Measurements from ENCODE around the gene TSSC4.
A peak's percentile ranks its signal among the peaks of the same experiment; 100 is the strongest.

- TF ChIP-seq KAT2B (IDR thresholded peaks at IDR 0.05; ENCODE audit: low read depth, low read length): no peak
- TF ChIP-seq RCOR1 (IDR thresholded peaks at IDR 0.05; ENCODE audit: borderline replicate concordance in 1 of 2, low read depth in 2 of 2, low read length in 2 of 2): no peak
- no peak for TF ChIP-seq SIN3A (IDR thresholded peaks at IDR 0.05; ENCODE audit: borderline replicate concordance in 2 of 2, control insufficient read depth in 1 of 2, low read depth in 2 of 2, low read length in 2 of 2)
- no peak for TF ChIP-seq FOXM1 (IDR thresholded peaks at IDR 0.05; ENCODE audit: low read depth)
- TF ChIP-seq FOXM1 (CRISPR knock-in tag; IDR thresholded peaks at IDR 0.05; ENCODE audit: low read depth): no peak
- no peak for TF ChIP-seq YY1 (IDR thresholded peaks at IDR 0.05; ENCODE audit: borderline replicate concordance in 1 of 3, control insufficient read depth in 1 of 3, extremely low read depth in 1 of 3, insufficient read depth in 3 of 3, insufficient read length in 1 of 3, insufficient replicate concordance in 2 of 3, low read depth in 1 of 3, low read length in 2 of 3)
- no peak for TF ChIP-seq MYBL2 (IDR thresholded peaks at IDR 0.05; ENCODE audit: low read depth)
- no peak for TF ChIP-seq MYBL2 (CRISPR knock-in tag; IDR thresholded peaks at IDR 0.05; ENCODE audit: borderline replicate concordance)
- no peak for TF ChIP-seq E2F4 (CRISPR knock-in tag; IDR thresholded peaks at IDR 0.05; ENCODE audit: low read depth)
- 0 out of 6 replicates have a peak, but pooled peaks of 1 of the 3 experiments have one; percentile 9 for TF ChIP-seq CTCF (IDR thresholded peaks at IDR 0.05 in 2 of 3, conservative IDR thresholded peaks at IDR 0.05 in 1 of 3; ENCODE audit: insufficient read depth in 2 of 3, low read depth in 1 of 3, low read length in 3 of 3)
Measured at GRCh38 chr11:2414616-2415015, 14.1 kb downstream of the TSSC4 start.

Measured in K562 (cell line).